HG03108 (cell line): ENCODE results near the gene CBX2.

Experiments
- ATAC-seq: cut with Tn5 transposase; IDR thresholded peaks from one replicate; pipeline ENCODE4 v1.9.1; 2021; ENCODE audit warnings: moderate library complexity; ENCODE audit not compliant: unreplicated experiment

Gene CBX2

DNA sequence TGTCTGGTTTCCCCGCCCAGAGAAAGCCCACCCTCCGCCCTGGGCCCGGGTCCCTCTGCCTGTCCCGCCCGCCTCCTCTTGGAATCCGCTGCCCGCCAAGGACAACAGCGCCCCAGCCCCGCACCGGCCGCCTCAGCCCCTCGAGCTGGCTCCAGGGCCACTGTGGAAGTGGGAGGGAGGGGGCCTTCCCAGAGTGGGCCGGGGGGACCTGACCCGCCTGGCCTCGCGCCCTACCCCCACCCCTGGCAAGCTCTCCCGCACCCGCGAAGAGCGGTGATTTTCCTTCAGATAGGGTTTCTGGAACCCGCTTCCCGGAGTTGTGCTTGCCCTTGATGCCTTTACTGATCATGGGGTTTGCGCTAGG, 21.2 kb downstream of the CBX2 start:
- ATAC-seq, result no peak

DNA sequence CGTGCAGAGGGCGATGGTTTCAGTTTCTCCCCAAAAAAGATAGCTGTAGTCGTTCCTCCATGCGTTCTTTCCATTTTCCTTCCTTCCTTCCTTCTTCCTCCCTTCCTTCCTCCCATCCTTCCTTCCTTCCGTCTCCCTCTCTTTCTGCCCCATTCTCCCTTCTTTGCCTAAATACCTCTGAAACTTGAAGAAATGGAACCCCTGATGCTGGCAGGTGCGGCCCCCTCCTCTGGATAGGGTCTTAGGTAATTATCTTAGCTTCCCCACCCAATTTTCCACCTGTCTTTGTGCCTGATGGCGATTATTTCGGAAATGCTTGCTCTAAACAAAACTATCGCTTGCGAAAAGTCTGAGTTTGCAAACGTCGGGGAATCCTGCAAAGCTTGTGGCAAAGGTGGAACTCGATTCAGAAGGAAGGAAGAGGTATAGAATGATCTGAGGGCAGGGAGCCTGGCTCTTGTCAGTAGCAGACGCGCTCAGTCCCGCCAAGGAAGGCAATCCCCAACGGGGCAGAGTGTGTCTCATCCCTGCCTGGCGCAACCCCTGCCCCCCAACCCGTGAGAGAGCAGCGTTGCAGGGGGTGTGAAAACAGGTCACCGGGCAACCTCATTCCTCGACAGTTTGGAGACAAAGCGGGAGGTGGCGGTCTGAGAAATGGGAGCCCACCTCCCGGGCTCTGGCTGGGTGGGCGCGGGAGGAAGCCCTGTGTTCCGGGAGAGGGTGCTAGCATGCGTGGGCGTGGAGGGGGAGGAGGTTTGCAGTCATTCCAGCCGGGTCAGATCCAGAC, 21.8 kb downstream of the CBX2 start:
- no peak for ATAC-seq

DNA sequence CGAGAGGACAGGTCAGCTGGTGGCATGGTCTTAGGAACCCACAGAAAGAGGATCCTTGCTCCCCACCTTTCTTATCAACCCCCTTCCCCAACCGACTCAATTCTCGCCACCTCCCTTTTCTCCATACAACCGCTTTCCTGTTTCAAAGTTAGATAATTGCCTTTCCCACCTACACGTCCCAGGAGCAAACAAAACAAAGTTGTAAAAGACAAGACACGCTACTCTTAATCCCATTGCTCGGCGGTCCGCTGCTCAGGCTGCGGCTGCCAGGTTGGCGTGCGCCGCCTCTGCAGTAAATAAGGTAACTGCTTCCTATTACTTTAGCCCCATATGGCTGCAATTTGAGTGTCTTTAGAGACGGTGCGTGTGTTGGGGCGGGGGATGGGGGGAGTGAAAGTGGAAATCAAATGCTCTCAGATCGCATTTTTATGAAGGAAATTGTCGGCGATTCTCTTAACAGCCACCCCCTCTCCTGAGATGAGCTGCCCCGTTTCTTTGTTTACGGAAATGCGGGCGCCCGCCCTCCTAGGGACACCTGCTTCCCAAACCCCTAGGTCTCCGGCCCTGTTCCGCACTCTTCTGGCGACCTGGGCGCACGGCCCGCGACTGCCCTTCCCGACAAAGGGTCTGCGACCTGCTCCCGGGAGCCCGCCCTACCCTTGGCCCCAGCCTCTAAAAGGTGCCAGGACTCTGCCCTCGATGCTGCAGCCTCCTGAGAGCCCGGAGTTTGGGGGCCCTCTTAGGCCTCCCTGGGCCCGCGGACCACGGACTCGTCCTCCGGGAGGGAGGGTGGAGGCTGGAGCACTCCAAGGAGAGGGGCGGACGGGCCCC, 22.6 kb downstream of the CBX2 start:
- ATAC-seq, result no peak

DNA sequence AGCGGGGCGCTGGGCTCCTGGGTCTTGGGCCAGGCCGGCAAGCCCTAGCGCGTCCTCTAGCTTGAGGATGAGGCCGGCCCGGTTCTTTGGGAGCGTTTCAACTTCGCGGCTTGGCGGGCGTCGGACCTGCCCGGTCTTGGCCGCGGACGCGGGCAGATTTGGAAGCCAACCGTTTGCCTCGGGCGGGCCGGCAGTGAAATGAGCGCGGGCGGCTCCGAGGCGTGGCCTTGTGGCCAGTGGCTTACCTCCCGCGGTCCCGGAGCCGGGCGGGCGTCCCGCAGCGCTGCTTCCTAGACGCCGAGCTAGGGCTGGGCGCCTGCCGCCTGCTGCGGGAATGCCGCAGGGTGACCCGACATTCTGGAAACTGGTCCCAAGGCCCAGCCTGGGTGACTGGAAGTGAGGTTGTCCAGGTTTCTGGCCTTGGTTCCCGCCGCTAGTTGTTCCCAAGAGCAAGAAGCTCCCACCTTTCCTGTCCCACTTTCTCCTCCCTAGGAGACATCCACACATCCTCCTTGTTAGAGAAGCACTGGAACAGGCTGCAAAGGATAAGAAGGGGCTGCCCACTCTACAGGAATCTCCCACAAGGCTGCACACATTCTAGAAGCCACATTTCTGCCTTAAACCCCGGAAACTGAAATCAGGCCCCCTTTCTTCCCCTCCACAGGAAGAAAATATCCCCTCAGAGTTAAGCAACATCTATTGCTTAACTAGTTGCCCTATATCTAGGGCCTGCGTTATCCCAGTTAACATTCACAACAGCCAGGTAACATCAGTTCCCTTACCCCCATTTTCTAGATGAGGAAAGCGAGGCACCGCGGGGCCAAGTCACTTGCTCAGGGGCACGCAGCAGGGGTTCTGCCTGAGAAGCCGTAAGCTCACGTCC, 23.4 kb downstream of the CBX2 start:
- no peak for ATAC-seq

DNA sequence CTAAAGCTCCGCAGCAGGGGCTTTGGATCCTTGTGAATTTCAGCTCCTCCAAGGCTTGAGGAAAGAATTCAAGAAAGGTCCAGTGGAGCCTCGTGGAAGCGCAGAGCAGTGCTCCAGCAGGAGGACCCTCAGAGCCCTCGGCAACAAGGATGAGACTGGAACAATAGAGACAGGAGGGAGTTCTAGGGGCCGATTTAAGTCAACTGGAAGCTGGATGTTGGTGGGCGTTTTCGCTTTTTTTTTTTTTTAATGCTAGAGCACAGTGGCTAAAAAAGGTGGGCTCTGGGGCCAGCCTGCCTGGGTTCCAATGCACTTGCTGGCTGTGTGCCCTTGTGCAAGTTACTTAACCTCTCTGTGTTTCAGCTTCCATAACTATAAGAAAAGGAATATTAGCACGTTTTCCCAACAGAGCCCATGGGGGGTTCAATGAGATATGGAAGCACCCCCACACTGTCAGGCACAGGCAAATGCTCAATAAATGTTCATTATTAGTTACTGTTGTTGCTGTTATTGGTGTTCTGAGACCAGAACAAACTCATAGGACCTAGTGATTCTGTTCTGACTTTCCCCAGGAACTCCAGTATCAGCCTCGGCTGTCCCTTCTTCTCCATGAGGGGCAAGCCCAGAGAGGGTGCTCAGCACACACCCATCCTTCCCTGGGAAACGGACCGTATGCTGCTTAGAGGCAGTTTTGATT, 24.2 kb downstream of the CBX2 start:
- no peak for ATAC-seq

DNA sequence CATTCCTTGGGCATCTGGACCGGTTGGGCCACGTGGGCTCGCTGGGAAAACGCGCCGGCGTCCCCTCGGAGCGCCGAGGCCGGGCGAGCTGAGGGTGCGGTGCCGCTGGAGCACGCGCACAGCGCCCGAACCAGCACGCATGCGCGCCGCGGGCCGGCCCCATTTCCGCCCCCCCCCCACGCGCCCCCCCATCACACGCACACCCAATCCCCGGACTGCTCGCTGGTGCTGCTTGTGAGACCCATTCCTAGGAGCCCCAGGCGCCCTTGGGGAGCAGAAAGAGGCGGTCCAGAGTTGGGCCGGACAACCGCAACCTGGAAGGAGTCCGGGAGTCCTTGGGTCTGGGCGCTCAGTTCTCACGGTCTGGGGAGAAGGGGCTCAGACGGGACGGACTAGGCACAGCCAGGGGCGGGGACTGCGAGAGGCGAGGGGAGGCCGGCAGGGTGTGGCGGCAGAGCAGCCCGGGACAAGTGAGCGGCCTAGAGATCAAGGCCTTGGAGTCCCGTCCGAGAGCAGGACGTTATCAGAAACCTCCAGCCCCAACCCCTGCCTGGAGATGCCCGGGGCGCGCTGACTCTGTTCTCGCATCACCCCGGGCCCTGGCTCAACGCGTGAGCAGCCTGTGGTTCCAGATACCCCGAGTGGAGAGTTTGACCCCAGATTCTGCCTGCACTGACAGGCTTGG, 24.9 kb downstream of the CBX2 start:
- ATAC-seq, result no peak

DNA sequence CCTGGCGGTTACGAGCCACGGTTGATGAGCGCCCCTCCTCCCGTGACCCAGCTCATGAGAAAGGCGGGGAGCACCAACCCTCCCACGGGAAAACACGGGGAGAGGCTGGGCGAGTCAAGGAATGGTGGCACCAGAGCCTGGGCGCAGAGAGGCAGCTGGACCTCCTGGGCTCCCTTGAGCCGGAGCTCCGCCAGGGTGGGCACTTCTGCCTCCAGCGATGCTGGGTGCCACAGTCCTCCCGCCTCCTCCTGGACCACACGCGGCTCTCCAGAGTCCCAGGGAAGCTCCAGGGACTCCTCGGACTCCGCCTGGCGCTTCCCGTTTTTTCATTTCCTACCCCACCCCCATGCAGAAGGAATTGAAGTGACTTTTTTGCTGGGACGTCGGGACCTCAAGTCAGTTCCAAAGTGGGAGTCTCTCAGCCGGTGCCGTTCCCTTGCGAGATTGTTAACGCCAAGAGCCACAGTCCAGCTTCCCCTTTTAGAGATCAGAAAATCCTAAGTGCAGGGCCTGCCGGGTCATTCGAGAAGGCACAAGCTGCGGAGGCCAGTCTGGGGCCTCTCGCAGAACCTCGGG, 25.6 kb downstream of the CBX2 start:
- ATAC-seq, result no peak

DNA sequence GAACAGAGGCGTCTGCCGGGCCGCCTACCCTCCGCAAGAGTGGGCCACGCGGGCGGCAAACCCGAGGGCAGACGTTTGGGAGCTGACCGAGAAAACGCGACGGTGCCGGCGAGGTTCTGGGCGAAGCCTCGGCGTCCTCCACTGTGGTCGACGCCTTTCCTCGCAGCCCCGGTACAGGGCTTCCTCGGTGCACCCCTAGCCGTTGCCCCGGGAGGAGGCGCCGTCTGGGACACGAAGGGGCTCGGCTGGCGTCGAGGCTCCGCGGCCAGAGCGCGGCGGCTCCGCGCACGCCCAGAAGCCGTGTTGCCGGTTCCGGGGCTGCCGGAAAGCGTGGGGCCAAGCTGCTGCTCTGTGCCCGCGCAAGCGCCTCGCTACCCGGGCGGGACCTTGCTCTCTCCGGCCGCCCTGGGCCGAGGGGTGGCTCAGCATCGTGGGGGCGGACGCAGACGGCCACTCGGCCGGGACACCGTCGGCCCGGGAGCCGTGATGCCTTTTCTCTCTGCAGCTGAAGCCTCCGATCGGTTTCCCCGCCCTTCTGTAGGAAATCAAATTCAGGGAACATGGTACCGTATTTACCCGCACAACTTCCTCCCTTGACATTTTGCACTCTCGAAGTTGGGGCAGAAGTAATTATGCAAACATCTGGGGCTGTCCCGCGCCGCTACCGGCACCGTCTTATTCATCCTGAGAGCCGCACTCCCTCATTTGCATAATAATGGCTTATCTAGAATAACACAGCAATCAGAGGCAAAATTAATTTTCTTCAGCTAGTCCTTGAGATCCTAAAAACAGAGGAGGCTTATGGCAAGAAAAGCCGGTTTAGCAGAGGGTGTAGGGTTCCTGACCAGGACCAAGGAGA, 26.3 kb downstream of the CBX2 start:
- peak; percentile 57 for ATAC-seq

DNA sequence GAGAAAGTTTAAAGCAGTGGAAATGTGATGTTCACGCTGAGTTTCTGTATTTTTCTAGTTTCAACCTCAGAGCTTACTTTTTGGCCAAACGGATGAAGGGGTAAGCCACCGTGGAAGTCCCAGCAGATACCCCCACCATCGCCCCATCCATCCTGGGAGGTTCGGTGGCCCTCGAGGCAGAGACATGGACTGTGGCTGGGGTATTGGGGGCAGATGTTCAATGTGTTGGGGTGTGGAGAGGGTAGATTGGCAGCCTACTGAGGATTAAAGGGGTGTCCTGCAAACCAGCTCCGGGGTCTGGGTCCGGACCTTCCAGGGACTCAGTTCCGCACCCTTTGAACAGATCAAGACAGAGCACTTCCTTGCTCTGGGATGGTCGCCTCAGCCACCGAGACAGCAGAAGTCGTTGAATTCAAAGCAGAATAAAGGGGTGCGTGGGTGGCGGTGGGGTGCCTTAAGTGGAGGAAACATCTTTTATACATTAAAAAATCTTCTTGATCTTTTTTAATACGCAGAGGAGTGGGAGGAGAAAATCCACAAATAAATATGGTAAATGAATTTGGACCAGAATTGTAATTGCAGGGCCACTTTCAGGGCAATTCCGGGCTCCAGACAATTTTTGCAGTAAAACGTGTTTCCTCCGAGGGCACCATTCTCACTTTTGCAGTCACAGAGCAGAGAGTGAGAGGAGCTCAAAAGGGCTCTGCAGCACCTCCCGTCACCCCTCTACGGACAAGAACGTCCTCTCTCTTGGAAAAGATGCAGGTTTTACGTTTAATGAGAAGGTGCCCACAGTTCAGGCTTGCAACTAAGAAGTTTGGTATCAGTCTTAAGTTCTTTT, 27.1 kb downstream of the CBX2 start:
- ATAC-seq, result peak; percentile 22

DNA sequence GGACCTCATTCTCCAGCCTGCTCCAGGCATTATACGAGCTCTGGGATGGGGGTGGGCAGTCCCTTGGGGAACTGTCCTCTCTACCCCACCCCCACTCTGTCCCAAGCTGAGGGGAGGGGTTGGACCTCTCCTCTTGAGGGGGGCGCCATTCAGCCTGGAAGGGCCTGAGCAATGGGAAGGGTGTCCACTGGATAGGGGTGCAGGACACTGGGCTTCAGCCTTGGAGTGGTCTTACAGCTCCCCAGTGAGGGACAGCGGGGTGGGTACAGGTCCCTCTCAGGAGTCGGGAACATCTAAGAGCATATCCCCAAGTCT, 28.5 kb downstream of the CBX2 start:
- ATAC-seq, result no peak

DNA sequence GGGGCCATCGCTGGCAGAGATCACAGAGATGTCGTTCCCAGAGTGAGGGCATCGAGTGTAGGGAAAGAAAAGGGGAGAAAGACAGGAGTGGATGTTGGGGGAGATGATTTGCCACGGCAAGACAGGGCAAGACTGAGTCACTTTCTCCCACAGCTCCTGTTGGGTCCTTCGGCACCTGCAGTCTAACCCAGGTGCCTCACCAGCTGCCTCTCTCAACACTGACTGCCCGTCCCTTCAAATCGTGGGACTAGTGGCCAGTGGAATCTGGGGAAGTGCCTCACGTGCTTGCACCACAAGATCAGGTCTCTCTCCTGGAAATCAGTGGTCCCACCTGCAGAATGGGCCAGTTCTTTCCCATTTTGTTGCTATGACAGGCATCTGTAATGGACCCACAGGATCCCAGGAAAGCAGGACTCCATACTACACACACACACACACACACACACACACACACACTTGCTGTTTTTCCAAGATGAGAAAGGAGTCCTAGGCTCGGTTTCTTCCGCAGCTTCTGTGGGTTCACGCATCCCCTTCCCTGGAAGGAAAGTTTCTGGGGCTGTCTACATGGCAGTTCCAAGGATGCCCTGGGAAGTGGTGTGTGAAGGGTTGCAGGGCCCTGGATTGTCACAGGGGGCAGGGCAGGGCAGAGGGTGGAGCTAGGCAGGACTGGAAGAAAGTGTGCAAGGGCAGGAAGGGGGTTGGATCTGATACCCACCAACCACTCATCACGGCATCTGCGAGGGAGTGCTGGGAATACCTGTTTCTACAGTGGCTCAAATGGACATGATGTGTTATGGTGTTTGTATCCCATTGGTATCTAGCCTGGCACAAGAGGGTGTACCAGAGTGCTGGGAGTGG, 29.1 kb downstream of the CBX2 start:
- no peak for ATAC-seq

DNA sequence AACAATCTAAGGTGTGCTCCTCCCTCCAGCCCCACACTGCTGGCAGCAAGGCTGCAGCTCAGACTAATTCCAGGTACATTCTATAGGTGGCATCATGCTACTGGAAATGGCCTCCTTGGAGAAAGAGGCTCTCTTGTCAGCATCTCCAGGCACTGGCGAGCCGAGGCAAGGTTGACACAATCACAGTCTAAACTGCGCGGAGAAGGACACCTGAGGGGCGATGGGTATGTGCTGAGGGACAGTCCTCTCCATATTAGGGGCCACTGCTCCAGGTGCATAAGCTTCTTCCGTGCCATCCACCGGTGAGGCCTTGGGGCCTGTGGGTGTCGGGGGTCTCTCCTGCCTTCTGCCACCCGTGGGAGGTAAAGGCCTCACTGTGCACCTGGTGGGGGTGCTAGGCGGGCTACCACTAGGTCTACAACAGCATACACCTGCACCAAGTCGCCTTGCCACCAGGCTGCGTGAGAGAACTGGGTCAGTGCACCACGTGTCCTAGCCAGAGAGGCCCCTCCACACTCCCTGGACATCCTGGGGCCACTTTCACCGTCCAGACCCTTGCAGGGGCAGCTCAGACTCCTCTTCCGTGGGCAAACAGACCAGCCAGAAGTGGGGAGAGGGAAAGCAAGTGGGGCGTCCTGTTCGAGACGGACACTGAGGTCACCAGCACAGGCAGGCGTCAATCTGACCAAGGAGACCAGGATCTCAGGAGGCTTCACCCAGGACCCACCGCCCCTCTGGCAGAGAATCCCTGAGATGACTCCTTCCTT, 31.0 kb downstream of the CBX2 start:
- ATAC-seq, result no peak

DNA sequence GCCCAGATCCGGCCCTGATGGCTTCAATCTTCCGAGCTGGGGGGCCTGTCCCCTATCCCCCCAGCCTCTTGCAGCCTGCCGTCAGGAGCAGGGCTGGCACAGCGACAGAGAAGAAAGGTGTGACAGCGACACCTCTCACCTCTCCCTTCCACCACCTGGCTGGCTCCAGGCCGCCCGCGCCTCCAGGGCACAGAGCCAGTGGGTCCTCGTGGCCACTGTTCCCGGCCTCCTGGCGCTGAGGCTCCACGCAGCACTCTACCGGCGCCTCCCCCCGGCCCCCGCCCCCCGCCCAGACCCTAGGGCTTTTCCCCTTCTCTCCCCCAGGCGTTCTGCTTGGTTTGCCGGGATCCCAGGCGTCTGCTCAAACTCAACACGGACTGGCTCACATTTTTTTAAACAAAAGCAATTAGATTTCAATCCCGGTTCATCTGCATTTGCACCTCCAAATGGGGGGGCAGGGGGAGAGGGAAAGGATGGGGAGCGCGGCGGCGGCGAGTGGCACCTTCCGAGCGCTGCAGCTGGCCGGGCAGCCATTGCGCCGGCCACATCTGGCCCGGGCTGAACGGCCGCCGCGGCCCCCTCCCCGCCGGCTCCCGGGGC, 31.7 kb downstream of the CBX2 start:
- no peak for ATAC-seq

DNA sequence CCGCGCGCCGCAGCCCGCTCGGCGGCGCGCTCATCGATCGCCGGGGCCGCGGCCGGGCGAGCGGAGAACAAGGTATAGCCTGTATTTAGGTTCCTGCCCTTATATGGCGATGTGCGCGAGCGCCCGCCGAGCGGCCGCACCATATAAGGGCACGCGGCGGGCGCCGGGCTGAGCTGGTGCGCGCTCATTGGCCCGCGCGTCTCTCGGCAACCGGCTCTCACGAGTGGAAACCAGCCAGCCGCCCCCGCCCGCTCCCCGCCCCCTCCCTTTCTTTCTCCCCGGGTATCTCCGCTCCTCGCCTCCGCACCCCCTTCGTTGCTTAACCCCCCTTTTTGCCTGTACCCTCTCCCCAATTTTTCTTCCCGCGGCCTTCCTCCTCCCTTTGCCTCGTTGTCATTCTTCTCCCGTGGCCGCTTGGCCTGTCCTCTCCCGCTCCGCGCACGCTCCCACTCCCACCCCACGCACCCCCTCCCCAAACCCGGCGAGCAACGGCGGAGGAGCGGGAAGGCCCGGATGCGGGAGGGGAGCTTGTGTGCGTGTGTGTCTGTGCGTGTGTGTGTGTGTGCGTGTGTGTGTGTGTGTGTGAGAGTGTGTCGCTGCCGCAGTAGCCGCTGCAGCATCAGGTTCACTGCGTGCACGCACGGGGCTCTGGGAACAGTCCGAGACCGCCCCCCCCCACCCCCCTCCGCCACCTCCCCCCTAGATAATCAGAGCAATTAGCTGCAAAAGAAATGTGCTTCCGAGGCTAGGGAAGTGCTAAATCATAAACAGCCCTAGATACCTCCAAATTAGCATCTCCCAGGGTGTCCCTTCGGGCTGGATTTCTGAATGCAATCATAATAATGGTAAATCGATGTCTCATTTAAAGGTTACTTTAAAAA, 32.4 kb downstream of the CBX2 start:
- peak; percentile 82 for ATAC-seq
